GM20431 (cell line): ENCODE data around the gene SULT1C4.

ENCODE experiments used
- in situ Hi-C: fragments of 300-500 bp; cut with MseI, MboI; formaldehyde crosslinking; loops from one replicate; pipeline ENCODE4 v1.15.0; 2020; ENCODE audit warnings: low sequenced_read_pairs; ENCODE audit not compliant: unreplicated experiment

SULT1C4 gene

DNA sequence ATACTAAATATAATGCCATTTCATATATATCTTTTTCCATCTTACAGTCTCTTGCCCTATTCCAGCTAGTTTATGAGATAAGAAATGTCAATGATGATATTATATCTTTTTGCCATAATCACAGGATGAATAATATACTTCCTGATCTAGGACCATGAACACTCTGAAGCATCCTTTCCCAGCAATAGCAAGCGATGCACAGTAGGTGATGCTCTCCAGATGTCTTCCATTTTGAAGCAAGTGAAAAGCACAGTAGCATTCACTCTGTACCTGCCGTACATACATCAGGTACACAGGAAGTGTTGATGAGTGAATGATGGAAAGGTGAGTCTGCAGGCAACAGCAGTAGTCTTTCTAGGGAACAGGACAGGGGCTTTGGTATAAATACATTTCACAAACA lies 8.6 kb upstream of the SULT1C4 start:
- in situ Hi-C loops: no loop called here

DNA sequence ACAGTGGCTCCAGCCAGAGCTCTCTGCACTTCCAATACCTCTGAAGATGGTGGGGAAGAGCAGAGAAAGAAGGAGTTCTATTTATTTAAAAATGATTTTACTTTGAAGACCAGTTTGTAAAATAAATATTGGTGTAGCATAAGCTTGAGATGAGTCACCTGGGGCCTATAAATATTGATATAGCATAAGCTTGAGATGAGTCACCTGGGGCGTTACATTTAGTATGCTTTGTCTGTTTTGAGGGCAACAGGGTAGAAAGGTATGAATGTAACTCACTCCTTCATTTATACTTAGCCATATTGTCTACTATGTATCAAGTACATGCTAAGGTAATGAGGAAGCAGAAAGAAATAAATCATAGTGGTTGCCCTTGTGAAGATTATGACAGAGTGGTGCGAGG lies 7.7 kb upstream of the SULT1C4 start:
- in situ Hi-C loops: no loop called here

DNA sequence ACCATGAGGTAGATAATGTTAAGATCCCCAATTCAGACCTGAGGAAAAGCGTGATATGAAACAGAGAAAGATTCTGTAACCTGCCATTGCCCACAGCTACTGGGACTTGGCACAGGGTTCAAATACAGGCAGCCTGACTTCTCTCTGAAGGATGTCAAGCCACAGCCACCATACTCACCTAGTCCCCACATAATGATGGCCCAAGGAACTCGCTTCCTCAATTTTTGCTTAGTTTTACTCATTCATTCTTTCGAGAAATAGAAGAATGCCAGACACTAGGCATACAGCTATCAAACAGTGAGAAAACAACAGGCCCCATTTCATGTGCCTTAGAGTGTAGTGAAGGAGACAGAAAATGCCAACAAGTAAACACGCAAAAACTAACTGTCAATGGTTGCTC lies 980 bp upstream of the SULT1C4 start:
- in situ Hi-C loops: no loop called here

DNA sequence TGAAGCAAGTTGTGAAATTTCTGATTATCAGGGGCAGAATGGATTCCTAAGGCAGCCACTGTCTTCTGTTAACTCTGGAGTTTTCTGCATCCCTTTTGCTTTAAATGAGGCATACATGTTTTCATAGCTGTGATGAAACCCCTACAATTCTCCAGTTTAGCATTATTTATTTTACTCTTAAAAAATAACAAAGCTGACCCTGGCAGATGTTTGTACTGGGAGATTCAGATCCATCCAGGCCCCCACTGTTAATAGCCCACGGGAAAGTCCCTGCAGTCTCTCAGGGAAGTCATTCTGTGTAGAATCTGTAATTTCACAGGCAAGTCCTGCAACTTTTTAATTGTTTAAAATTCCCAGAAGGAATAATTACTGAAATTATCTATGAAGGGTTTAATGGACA lies 353 bp upstream of the SULT1C4 start:
- in situ Hi-C loops: no loop called here

DNA sequence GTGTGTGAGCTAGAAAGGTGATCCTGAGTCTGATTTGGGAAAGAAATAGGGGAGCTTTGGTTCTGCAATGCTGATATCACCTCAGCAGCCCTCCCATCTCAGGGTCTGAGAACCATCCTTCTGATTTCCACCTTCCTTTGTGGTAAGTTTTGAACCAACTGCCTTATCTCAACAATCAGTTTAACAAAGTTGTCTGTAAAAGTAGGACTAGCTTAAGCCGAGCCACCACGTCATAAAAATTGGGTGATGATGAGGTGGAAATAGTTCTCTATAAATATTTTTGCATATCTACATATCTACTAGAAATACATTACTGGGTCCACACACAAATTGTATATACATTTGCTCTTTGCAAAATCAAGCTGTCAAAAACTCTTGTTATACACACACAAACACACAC lies 1.1 kb downstream of the SULT1C4 start:
- in situ Hi-C loops: no loop called here

DNA sequence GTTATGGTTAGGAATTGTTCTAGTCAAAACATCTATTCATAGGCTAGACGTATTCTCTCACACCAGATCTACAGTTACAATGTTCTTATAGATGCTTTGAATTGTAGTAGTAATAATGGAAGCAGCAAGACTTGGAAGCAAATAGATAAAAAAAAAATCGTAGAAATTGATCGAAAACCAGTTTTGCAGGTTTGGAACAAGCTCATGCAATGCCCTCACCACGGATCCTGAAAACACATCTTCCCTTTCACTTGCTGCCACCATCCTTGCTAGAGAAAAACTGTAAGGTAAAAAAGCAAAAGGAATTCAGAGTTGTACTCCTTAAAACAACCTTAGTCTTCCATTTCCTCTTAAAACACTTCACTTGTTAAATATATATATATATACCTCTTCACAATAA lies 4.4 kb downstream of the SULT1C4 start:
- in situ Hi-C loops: no loop called here

DNA sequence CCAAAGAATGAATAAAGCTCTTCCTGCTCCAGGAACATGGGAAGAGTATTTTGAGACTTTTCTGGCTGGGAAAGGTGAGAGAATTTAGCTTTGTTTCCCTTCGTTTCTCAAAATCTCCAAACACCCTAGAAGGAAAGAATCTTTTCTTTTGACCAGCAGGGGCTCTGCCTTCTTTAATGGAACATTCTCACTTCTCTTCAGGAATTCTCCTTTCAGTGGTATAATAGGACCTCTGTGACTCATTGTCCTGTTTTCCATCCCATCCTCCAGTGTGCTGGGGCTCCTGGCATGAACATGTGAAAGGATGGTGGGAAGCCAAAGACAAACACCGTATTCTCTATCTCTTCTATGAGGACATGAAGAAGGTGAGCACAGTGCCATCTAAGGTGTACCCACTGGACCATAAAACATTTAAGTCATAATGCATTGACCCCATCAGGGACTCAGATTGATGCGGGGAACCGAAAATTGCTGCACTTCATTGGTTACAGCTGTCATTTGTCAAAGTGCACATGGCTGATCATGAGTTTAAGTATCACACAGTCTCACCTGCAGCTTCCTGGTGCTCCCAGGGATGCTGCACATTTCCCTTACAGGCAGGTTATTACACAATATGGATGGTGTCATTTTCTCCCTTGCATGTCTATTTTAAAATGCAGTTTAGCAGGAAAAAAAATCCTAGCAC lies 5.5 kb downstream of the SULT1C4 start:
- in situ Hi-C loops: no loop called here

DNA sequence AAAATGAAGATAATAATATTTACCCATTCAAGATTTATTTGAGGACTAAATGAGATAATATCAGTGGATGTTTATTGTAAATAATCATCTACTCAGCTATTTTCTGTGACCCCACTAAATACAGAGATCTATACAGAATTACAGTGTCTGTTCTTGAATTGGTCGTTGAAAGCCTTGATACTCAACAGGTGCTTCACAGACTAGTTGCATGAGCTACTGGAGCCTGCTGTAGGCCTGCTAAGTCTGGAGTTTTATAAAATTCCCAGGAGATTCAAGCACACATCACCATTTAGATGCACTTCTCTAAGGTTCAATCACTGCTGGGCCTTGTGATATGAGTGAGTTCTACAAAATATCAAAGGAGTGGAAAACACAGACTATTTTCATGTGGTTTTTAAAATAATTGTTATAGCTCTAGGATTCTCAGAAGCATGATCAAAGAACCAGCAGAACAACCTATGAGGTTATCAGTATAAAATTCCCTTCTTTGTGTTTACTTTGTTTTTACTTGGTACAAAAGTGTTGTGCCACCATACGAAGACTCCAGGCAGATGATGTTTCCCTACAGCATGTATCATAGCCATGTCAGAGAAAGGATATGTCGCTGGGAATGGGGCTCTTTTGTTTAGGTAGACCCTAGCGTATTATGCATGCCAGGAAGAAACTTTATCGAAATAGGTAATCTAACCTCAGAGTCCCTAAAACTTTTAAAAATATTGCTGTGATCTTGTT lies 7.1 kb downstream of the SULT1C4 start:
- in situ Hi-C loops: no loop called here

DNA sequence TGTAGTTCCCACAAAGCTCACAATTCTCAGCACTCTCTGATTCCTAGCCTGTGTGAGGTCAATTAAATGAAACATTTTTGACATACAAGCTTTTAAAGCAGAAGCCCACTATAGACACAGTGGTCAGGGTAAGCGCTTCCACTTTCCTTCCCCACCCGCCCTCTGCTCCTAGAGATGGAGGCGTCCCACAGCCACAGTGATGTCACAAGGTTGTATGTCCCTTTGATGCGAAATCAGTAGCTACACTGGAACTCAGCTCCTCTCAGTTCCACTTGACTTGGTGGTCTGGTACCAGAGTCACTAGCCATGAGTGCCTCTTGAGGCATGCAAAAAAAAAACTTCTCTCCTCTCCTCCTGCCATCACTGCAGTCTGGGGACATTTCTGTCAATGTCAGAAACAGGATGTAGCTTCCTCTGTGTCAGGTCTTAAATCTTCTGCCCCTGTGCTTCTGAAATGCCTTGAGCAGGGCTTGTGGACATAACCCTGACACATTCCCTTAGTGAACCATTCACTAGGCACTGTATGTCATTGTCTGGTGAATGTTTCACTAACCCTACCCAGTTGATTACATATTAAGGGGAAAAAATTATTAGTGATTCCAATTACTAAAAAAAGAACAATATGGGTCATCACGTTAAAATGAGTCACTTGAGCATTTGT lies 7.8 kb downstream of the SULT1C4 start:
- in situ Hi-C loops: no loop called here

DNA sequence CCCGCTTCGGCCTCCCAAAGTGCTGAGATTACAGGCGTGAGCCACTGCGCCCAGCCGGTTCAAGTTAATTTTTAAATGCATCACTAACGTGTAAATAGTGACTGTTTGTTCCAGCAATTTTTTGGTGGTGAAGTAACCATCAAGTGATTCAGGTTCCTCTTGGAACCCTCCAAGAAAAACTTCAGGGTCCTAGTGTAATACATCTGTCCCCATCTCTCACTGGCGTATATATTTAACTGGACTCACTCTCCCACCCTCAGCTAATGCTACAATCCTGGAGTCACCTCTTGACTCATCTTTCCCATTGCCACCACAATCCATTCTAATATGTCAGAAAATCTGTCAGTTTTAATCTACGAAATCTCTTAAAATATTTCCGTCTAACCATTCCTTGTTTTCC lies 10.3 kb downstream of the SULT1C4 start:
- in situ Hi-C loops: no loop called here

DNA sequence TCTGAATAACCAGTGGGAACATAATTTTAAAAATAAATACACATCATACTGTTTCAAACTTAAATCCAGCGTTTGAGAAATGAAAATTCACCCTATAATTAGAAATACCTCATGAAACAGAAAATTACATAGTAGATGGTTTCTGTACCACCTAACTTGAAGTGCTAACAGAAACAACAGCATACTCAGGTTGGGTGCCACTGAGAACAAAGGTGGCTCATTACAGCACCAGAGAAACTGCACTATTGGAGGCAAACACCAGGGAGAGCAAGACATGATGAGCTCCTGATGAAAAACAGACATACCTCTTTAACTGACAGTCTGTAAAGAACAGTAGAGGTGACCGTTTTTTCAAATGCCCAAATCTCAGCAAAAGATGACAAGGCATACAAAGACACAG lies 12.6 kb downstream of the SULT1C4 start:
- in situ Hi-C loops: no loop called here

DNA sequence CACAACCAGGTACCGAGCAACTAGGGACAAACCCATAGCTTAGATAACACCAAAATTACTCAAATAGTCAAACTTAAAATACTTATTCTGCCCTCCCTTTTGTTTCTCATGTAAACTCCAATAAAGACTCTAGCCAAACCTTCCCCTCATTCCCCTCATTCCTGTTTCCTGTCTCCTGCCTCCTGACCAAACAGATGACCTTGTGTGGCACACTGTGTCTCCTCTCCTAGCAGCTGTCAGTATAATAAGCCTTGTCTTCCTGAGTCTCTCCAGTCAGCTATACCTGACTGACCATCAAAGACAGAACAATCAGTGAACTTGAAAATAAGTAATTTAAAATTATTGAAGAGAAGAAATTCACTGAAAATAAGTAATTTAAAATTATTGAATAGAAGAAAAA lies 14.3 kb downstream of the SULT1C4 start:
- in situ Hi-C loops: no loop called here

DNA sequence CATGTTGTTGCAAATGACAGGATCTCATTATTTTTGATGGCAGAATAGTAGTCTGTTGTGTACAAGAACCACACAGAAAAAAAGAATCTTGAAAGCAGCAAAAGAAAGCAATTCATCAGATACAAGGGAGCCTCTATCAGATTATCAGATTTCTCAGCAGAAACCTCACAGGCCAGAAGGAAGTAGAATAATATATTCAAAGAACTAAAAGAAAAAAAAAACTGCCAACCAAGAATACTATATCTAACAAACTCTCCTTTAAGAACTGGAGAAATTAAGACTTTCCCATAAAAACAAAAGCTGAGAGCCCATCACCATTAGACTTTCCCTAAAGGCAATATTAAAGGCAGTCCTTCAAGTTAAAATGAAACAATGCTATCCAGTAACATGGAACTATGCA lies 15.4 kb downstream of the SULT1C4 start:
- in situ Hi-C loops: no loop called here

DNA sequence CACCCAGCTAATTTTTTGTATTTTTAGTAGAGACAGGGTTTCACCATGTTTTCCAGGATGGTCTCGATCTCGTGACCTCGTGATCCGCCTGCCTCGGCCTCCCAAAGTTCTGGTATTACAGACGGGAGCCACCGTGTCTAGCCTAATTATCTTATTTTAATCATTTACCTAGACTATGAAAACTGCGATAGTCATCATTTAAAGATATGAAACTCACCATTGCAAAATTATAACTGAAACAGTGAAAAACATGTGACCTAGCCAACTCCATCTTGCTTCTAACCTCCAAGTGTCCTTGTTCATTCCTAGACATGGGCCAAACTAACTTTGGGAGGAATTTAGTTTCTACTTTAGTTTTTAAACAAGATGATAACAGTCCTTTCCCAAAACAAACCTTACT lies 17.4 kb downstream of the SULT1C4 start:
- in situ Hi-C loops: no loop called here

DNA sequence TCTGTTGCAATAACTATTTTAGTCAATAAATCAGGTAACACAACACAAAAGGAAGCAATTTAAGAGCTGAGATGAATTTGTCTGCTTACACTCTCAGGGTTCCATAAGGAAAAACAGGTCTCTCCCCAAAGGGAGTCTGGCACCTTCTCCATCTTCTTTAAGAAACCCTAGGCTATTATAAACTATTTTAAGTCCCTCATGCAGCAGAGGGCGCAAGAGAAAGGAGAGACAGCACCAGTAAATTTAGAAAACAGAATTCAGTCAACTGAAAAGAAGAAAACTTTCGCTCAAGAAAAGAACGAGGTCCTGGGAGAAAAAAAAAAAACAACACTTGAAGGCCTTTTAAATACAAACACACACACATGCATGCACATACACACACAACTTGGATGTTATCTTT lies 19.1 kb downstream of the SULT1C4 start:
- in situ Hi-C loops: no loop called here

DNA sequence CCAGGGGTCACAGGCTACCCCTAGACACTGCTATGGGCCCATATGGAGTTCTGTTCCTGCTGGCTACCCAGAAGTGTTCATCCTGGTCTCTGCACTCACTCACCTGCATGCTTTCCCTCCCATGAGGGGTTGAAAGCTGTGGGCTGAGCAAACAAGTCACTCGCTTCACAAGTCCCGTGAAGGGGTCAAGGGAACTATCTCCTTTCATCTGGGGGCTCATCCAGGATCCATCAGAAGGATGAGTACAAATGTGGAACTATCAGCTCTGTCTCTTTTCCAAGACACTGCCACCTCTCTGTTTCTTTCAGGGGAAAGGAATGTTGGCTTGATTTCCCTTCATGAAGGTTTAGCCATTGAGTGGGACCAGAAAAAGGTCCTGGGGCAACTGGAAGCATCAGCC lies 21.7 kb downstream of the SULT1C4 start:
- in situ Hi-C loops: no loop called here

DNA sequence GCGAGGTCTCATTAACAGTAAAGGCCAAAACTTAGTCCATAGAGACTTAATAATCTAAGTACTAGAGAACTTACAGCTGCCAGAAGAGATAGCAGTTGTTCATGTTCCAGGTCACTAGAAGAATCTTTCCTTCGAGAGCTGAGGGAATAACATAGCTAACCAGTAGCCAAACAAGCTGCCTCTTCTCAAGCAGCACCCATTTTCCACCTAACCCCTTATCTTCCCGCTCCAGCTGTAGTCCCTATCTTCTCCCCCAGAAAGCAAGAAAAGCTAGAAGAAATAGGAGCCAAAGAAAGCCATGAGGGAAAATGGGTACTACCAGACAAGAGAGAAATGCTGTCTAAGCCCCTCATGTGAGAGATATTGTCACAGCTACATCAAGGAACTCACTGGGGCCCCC lies 24.0 kb downstream of the SULT1C4 start:
- in situ Hi-C loops: no loop called here

DNA sequence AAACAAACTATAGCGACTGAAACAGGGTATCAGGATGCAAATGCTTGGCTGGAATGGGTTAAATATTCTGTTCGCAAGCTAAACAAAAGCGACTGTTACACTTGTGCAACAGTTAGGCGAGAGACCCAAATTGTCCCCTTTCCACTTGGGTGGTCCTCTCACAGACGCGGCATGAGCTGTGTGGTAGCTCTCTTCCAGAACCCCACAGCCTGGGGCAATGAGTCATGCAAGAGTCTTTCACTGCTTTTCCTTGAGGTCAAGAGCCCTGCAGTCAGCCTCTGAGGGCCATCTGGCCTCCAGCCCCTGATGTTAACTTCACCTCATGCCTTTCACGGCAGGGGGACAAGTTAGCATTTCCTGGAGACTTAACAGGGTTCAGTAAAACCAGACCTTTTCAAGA lies 25.7 kb downstream of the SULT1C4 start:
- in situ Hi-C loops: no loop called here

DNA sequence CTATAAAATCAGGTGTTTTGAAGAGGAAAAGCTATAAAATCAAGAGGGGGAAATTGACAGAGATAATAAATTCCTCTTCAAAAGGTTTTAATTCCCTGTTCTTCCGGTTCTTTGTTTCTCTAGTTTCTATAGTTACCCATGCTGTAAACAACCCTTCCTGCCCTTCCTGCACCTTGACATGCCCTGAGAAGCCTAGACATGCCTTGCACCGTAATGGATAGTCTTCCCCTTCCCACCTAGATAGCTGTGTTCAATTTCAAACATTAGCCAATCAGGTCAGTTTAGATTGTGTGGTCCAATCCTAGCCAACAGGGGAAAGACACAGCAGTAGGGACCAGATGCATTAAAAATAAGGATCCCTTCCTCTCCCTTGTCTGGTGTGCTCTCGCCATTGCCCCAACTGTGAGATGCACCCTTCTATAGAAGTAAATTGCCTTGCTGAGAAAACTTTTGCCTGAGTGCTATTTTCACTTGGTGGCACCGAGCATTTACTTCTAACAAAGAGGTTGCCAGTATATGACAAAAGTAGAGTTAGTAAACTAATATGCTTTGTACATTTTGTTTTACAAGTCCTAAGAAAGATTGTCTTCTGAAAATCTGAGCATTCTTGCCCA lies 27.1 kb downstream of the SULT1C4 start:
- in situ Hi-C loops: no loop called here

DNA sequence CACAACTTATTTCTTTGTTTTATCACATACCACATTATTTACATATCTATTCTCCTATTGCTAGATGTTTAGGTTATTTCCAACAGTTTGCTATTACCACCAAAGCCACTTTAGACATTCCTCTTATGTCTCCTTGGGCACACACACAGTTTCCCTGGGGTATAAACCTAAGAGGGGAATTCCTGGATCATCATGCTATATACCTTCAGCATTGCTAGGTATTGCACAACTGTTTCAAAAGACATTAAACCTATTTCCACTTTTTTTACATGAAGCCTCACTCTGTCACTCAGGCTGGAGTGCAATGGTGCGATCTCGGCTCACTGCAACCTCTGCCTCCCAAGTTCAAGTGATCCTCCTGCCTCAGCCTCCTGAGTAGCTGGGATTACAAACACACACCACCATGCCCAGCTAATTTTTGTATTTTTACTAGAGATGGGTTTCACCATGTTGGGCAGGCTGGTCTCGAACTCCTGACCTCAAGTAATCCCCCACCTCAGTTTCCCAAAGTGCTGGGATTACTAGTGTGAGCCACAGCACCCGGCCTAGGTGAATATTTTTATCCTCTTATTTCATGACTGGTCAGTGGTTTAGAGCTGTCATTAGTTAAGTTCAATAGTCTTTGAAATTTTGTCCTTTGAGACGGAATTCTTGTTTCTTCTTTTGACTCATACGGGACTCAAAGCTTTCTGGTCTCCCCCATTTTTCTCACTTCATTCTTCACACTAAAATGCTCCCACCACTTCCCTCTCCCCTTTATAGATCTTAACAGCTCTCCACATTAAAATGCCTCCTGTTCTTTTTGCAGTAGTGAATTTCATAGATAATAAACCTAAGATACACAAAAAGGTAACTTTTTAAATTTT lies 30.3 kb downstream of the SULT1C4 start:
- in situ Hi-C loops: no loop called here
